OCI-LY7 (cell line): Measurements from ENCODE around the gene FEM1A. TPM values are rescaled to one million over a fixed set of nuclear protein-coding genes. Genes with fewer than 3 reads are reported as not detected.

Source experiments
- BruUV-seq: library from RNA; stranded (reverse); fragments of 400-500 nt; replicated peaks from 2 replicates; lab custom pipeline; 2021; lab: Mats Ljungman, UMichigan
- CTCF ChIA-PET: fragments of 300-600 bp; sonication (Branson Sonifier 250); formaldehyde crosslinking; loops from one replicate; lab custom pipeline; 2022; ENCODE audit warnings: antibody characterized with exemption; ENCODE audit not compliant: unreplicated experiment; lab: Charles Lee
- POLR2A ChIA-PET: fragments of 300-600 bp; sonication (Branson Sonifier 250); formaldehyde crosslinking; loops from one replicate; lab custom pipeline; 2022; ENCODE audit warnings: antibody characterized with exemption; lab: Charles Lee
- DNase-seq: peaks from one replicate; pipeline ENCODE4 v3.0.0-alpha.2; 2015; ENCODE audit warnings: low spot score
- H2AFZ ChIP-seq: fragments of 200-600 bp; sonication (generic), shearing (Covaris generic); 2 replicates; pipeline ENCODE4 v1.6.1; 2014; ENCODE audit warnings: mild to moderate bottlenecking, antibody characterized with exemption, low read length, moderate library complexity
- H3K27ac ChIP-seq: fragments of 200-600 bp; sonication (generic); 2 replicates; pipeline ENCODE4 v1.5.1; 2014; ENCODE audit warnings: mixed run types, low read depth, mild to moderate bottlenecking, moderate library complexity, low read length, inconsistent platforms; ENCODE audit not compliant: poor library complexity, severe bottlenecking
- H3K36me3 ChIP-seq: fragments of 200-600 bp; sonication (generic); 2 replicates; pipeline ENCODE4 v1.6.1; 2014; ENCODE audit warnings: mild to moderate bottlenecking, antibody characterized with exemption, low read length, moderate library complexity, mixed read lengths; ENCODE audit not compliant: insufficient read depth
- H3K4me1 ChIP-seq: fragments of 200-600 bp; sonication (generic); 2 replicates; pipeline ENCODE4 v1.5.1; 2014; ENCODE audit warnings: mild to moderate bottlenecking, low read length; ENCODE audit not compliant: insufficient read depth, poor library complexity, severe bottlenecking
- H3K4me2 ChIP-seq: fragments of 200-600 bp; sonication (generic); 2 replicates; pipeline ENCODE4 v1.6.1; 2014; ENCODE audit warnings: mild to moderate bottlenecking, low read length
- H3K4me3 ChIP-seq: fragments of 200-600 bp; sonication (generic); 2 replicates; pipeline ENCODE4 v1.5.1; 2014; ENCODE audit warnings: mild to moderate bottlenecking, low read depth, low read length; ENCODE audit not compliant: poor library complexity, severe bottlenecking
- H3K79me2 ChIP-seq: fragments of 200-600 bp; sonication (generic); 2 replicates; pipeline ENCODE4 v1.6.1; 2016; ENCODE audit warnings: low read depth, mild to moderate bottlenecking, low read length, moderate library complexity, mixed read lengths; ENCODE audit not compliant: insufficient read depth
- H3K9me2 ChIP-seq: fragments of 200-600 bp; sonication (generic); 2 replicates; pipeline ENCODE4 v1.6.1; 2016; ENCODE audit warnings: mild to moderate bottlenecking, low read length, mixed read lengths; ENCODE audit not compliant: insufficient read depth
- H3K9me3 ChIP-seq: fragments of 200-600 bp; sonication (generic); 2 replicates; pipeline ENCODE4 v1.6.1; 2014; ENCODE audit warnings: mild to moderate bottlenecking, mixed run types, low read length, mixed read lengths
- H4K20me1 ChIP-seq: fragments of 200-600 bp; sonication (generic); 2 replicates; pipeline ENCODE4 v1.6.1; 2014; ENCODE audit warnings: mild to moderate bottlenecking, antibody characterized with exemption, low read length, moderate library complexity, mixed read lengths; ENCODE audit not compliant: insufficient read depth
- EZH2phosphoT487 ChIP-seq: fragments of 200-600 bp; sonication (generic); IDR thresholded peaks from 2 replicates; pipeline ENCODE4 v1.6.1; 2018; ENCODE audit warnings: low read depth, borderline replicate concordance, mild to moderate bottlenecking, mixed run types, antibody characterized with exemption, low read length, moderate library complexity, mixed read lengths
- intact Hi-C: fragments of 100-400 bp; cut with micrococcal nuclease; formaldehyde crosslinking; loops from one replicate; pipeline ENCODE4 v1.10.0; 2022; ENCODE audit not compliant: unreplicated experiment
- total RNA-seq, 2 experiments: library from RNA; depleted of rRNA in 1 of 2; stranded (reverse); fragments of >200 nt in 1 of 2; shearing (Covaris generic) in 1 of 2; gene quantifications; 2 replicates each; pipeline ENCODE4 v1.2.3, GENCODE V29; 2014 to 2022
- TF ChIP-seq, protein P1 (sequence below): fragments of 200-600 bp; sonication (generic); conservative IDR thresholded peaks from 2 replicates; pipeline ENCODE4 v1.5.1; 2014; ENCODE audit warnings: mild to moderate bottlenecking, antibody characterized with exemption, low read length, moderate library complexity, mixed read lengths

Gene FEM1A
- total RNA-seq, 2 experiments from 2014 or later = 15.8 to 17.5 TPM

DNA sequence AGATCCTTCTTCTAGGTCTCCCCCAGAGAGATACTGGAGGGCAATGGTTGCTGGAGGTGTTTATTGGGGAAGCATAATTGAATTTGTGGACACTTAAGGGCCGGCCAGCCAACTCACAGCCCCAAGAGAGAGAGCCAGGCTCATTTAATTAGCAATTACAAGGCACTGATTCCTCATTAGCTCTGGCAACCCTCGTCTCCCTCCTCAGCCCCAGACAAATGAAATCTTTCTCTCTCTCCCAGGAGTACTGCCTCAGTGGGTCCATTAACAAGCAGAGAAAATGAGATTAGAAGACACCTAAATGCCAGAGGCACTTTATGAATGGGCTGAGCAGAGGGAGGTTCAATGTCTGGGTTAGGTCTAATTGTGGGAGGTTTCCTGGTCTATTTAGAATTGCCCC, 19.0 kb upstream of the FEM1A start:
- H4K20me1 ChIP-seq = no peaks in the 10 kb centered on the region
- POLR2A ChIA-PET = no interaction called here
- intact Hi-C loops = no loop called here
- H3K27ac ChIP-seq = no peak overlapping the region
- TF ChIP-seq, protein P1, sequence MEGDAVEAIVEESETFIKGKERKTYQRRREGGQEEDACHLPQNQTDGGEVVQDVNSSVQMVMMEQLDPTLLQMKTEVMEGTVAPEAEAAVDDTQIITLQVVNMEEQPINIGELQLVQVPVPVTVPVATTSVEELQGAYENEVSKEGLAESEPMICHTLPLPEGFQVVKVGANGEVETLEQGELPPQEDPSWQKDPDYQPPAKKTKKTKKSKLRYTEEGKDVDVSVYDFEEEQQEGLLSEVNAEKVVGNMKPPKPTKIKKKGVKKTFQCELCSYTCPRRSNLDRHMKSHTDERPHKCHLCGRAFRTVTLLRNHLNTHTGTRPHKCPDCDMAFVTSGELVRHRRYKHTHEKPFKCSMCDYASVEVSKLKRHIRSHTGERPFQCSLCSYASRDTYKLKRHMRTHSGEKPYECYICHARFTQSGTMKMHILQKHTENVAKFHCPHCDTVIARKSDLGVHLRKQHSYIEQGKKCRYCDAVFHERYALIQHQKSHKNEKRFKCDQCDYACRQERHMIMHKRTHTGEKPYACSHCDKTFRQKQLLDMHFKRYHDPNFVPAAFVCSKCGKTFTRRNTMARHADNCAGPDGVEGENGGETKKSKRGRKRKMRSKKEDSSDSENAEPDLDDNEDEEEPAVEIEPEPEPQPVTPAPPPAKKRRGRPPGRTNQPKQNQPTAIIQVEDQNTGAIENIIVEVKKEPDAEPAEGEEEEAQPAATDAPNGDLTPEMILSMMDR = no peak
- no peak for TF ChIP-seq EZH2phosphoT487
- no peak overlapping the region for H3K4me2 ChIP-seq
- H3K9me2 ChIP-seq = no peaks in the 10 kb centered on the region
- CTCF ChIA-PET = no interaction called here
- no peak overlapping the region for H2AFZ ChIP-seq
- H3K36me3 ChIP-seq = no peaks in the 10 kb centered on the region
- BruUV-seq = no TSS peak
- no peaks in the 10 kb centered on the region for H3K79me2 ChIP-seq
- H3K4me3 ChIP-seq = no peak overlapping the region
- H3K4me1 ChIP-seq = peaks cover 8% of the 10 kb centered on the region
- DNase-seq = no peak
- no peaks in the 10 kb centered on the region for H3K9me3 ChIP-seq

DNA sequence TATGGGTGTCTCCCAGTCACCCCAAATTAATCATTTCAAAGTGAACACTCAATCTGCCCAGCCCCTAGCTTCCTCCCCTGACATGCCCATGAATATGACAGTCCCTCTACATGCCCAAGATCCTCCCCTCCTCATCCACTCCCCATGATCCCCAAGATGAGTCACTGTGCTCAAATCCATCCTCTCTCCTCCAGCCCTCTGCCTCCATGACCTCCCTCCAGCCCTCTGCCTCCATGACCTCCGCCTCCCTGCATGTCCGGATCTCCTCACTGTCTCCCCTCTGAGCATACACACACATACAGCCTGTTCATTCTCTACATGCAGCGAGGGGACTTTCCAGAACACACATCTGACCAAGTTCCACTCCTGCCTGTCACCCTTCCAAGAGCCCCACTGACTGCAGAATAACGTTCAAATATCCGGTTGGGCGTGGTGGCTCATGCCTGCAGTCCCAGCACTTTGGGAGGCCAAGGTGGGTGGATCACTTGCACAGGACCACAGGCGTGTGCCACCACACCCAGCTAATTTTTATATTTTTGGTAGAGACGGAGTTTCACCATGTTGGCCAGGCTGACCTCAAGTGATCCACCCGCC, 18.4 kb upstream of the FEM1A start:
- no peaks in the 10 kb centered on the region for H3K36me3 ChIP-seq
- ChIA-PET CTCF (no interaction called here), POLR2A (no interaction called here)
- no peak overlapping the region for H2AFZ ChIP-seq
- H3K9me3 ChIP-seq = no peaks in the 10 kb centered on the region
- no peak for DNase-seq
- no peak overlapping the region for H3K4me3 ChIP-seq
- no peaks in the 10 kb centered on the region for H4K20me1 ChIP-seq
- intact Hi-C loops = no loop called here
- no peak overlapping the region for H3K27ac ChIP-seq
- no peaks in the 10 kb centered on the region for H3K79me2 ChIP-seq
- H3K9me2 ChIP-seq = no peaks in the 10 kb centered on the region
- no peak overlapping the region for H3K4me2 ChIP-seq
- no peak for TF ChIP-seq EZH2phosphoT487
- TF ChIP-seq, protein P1 = no peak
- peaks cover 8% of the 10 kb centered on the region for H3K4me1 ChIP-seq
- BruUV-seq = no TSS peak

DNA sequence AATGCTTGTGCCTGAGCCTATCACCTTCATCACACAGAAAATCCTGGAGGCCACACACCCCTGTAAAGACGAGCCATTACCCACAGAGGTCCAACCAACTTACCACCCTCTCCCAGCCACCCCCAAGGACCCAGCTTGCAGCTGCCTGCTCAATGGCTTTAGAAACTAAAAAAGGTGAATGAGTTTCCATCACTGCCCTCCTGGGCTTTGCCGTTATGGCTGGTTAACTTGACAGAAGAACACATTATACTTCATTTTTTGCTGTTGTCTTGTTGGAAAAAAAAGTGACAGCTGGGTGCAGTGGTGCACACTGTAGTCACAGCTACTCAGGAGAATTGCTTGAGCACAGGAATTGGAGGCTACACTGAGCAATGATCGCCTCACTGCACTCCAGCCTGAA, 17.4 kb upstream of the FEM1A start:
- no peaks in the 10 kb centered on the region for H3K9me3 ChIP-seq
- H3K9me2 ChIP-seq = no peaks in the 10 kb centered on the region
- no peaks in the 10 kb centered on the region for H3K79me2 ChIP-seq
- no peak overlapping the region for H3K4me3 ChIP-seq
- DNase-seq = peak; percentile 69
- ChIA-PET CTCF (no interaction called here), POLR2A (interaction anchor here (0.8 kb wide), 1 partner anchor 21 kb away, joined by 3 read pairs; no protein-coding TSS in a partner anchor)
- H4K20me1 ChIP-seq = no peaks in the 10 kb centered on the region
- intact Hi-C loops = no loop called here
- TF ChIP-seq EZH2phosphoT487 = no peak
- TF ChIP-seq, protein P1 = no peak
- peaks cover 8% of the 10 kb centered on the region for H3K4me1 ChIP-seq
- H3K27ac ChIP-seq = peak overlapping the region; percentile 8
- no peaks in the 10 kb centered on the region for H3K36me3 ChIP-seq
- H2AFZ ChIP-seq = no peak overlapping the region
- no TSS peak for BruUV-seq
- peak overlapping the region; percentile 32 for H3K4me2 ChIP-seq
